Measurements from ENCODE around the gene SLC15A3.

DNA sequence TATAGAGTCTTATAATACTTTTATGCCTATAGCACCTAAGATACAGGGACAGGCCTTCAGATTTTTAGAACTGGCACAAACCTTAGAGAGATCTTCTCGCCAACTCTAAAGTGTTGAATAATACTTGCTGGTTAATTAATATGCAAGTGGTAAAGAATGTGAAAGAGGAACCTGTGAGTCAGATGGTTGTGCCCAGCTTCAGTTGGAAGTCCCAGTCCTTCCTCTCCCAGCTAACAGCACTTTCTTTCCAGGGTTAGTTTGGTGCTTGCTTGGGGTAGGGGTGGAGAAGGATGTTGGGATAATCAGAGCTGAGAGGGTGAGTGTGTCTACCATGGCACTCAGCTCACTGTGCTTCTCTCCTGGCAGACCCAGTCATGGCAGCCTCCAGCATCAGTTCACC is 32.7 kb downstream of the SLC15A3 start:
- TF ChIP-seq ZFP30 (CRISPR knock-in tag; IDR thresholded peaks at IDR 0.05) (no peak), RARB (CRISPR knock-in tag; IDR thresholded peaks at IDR 0.05) (no peak)
